M059J (cell line): ENCODE measurements around the gene GNG8. TPM values are rescaled to one million over a fixed set of nuclear protein-coding genes. Genes with fewer than 3 reads are reported as not detected.

Experiments
- DNase-seq: peaks from one replicate; pipeline ENCODE4 v3.0.0-alpha.2; 2012; ENCODE audit warnings: low read depth
- total RNA-seq: library from RNA; depleted of rRNA; stranded (reverse); fragments of >200 nt; shearing (Covaris generic); gene quantifications from 2 replicates; pipeline ENCODE4 v1.2.3, GENCODE V29; 2014; rRNA removed

The GNG8 gene
- not detected in 2 replicates for total RNA-seq

GRCh38 chr19:46635920-46636761, at the start of gene GNG8:
TSS of gene GNG8 (minus strand) at chr19:46636202. CDS start at chr19:46634682, 1,520 bp downstream.
- no peak for DNase-seq

DNA sequence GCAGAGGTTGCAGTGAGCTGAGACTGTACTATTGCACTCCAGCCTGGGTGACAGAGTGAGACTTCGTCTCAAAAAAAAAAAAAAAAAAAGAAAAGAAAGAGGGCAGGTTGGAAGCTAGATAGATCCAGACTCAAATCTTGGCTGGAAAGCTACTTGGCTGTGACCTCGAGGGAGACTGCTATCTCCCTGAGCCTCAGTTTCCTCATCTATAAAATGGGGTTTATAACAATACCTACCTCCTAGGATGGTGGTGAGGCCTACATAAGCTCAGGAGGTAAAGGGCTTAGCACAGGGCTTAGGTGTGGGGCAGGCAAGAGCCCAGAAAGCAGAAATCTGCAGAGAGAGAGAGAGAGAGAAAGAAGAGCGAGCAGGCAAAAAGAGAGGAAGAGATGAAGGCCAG, 49.2 kb upstream of the GNG8 start:
- DNase-seq, result no peak

DNA sequence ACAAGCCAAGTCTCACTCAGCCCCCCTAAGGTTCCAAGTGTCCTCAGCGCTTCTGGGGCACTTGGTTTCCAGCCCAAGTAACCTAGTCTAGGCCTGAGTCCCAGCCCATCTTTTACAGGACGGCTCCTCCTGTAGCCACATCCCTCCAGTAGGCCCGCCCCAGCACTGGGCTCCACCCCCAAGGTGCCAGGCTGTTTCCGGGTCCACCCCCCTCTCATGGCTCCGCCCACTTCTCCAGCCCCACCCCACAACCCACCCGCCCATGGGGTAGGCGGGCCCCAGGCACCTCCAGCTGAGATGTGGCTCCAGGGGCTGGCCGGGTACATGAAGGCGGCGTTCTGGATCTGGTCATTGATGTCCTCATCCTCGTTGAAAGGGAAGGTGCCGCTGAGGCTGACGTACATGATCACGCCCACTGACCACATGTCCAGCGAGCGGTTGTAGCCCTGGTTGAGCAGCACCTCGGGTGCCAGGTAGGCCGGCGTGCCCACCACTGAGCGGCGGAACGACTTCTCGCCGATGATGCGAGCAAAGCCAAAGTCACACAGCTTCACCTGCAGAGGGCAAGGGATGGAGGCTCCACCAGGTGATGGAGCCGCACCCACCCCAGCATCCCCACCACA, 42.2 kb upstream of the GNG8 start:
- DNase-seq, result no peak

GRCh38 chr19:46674416-46675178, 38.6 kb upstream of the GNG8 start:
- no peak for DNase-seq

- DNase-seq, result peak; percentile 42
These were observed 34.8 kb upstream of the GNG8 start for GRCh38 chr19:46670813-46671212.

GRCh38 chr19:46668662-46669061, 32.7 kb upstream of the GNG8 start:
- no peak for DNase-seq

GRCh38 chr19:46665072-46665471, 29.1 kb upstream of the GNG8 start:
- no peak for DNase-seq

DNA sequence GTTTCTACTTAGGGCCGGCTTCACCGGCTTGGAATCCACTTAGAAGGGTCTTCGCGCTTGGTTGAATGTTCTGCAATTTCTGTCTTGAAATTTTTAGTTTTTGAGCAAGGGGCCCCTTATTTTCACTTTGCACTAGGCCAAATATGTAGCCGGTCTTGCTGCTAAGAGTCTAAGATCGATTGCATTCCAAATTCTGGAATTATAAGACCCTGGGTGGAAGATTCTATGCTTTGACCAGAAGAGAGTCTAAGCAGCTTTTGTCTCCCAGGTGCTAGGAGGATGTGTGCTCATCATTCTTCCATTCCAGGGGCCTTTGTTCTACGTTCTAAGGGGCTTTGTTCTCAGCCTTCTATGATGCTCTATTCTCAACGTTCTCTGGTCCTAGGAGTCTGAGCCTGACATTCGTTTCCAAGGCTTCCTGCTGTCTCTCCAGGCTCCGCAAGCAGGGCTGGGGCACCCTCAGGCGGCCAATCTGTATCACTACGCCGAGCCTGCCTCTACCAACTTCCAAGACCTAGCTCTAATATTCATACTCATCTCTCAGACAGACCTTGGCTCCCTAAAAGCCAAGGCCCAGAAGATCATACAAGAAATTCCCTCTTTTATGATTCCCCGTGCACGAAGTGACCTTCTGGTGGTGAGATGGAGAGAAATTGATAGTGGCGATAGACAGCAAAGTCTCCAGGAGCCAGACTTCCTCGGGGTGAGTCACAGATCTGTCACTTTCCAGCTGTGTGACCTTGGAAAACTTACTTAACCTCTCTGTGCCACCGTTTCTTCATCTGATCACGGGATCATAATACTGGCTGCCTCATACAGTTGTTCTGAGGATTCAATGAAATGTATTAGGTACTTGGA, 26.0 kb upstream of the GNG8 start:
- DNase-seq, result peak; percentile 88

DNA sequence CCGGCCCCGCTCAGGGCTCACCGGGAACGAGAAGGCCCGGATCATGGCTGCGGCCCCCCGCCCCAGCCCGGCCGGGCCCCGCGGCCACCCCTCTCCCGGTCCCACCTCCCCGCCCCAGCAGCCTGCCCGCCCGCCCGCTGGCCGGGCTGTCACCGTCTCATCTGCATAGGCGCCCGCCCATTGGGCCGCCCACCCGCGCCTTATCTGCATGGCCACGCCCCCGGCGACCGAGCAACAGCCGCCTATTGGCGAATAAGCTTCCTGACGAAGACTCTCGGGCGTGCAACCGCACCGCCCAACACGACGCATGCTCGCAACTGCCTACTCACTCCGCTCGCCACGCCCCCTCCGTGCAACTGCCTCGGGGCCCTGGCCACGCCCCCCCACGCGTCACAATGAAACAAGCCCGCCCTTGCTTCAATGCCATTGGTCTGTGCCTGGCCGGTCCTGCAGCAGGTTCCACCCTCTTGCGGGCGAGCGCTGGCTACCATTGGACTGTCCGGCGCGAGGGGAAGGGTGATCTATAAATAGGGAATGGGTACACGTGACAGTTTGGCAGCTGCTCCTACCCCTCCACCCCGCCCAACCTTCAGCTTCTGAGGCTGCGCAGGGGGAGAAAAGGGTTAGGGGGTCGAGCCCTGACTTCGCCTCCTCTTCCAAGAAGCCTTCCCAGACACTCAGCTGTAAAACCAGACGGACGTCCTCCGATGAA, 25.2 kb upstream of the GNG8 start, which contains the start of gene DACT3:
Gene DACT3 (minus strand): TSS at position 163 of the 712 bp plus-strand sequence. CDS start 118 bp downstream, at position 45.
- DNase-seq, result peak; percentile 99

- no peak for DNase-seq
These were observed 24.6 kb upstream of the GNG8 start for GRCh38 chr19:46660551-46661019.

GRCh38 chr19:46660008-46660517, 24.1 kb upstream of the GNG8 start:
- no peak for DNase-seq

GRCh38 chr19:46659151-46660007, 23.4 kb upstream of the GNG8 start:
- peak; percentile 24 for DNase-seq

DNA sequence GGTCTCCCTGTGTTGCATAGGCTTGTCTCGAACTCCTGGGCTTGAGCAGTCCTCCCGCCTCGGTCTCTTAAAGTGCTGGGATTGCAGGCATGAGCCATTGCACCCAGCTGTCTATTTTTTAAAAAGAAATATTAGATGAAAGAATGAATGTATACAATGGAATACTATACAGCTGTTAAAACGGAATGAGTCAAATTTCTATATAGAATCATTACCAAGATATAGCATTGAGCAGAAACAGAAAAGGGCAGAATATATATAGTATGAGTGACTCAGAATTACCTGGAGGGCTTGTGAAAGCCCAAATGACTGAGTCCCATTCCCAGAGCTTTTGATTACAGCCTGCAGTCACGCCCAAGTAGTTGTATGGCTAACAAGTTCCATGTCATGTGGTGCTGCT, 20.5 kb upstream of the GNG8 start:
- DNase-seq, result no peak

DNA sequence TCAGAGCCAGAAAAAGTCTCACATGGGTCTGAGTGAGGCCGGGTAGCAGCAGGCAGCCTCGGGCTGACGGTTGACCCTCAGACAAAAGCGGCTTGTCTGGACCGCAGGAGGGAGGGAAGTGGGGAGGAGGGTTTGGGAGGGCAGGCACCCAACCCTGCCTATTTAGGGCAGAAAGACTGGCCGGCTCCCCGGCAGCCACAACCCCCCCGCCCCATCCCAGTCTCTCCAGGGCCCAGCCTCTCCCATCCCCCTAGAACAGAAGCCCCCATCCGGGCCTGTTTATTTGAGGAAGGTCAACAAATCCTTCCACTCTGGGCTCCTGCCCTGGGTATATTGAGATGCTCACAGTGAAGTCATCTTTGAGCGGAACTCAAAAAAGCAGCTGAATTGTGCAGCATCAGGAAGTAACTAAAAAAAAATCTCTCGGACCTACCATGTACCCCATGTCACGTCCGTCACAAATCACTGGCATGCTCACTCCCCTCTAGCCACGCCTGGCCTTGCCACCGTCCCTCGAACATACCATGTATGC, 18.7 kb upstream of the GNG8 start:
- no peak for DNase-seq

DNA sequence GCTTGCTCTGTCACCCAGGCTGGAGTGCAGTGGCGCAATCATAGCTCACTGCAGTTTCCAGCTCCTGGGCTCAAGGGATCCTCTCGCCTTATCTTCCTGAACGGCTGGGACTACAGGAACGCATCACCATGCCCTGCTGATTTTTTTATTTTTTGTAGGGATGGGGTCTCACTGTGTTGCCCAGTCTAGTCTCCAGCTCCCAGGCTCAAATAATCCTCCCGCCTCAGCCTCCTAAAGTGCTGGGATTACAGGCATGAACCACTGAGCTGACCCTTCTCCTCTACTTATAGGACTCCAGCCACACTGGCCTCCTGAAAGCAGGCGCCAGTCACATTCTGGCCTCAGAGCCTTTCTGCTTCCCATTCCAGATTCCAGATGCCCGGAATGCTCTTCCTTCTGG, 14.4 kb upstream of the GNG8 start:
- DNase-seq, result no peak

GRCh38 chr19:46648961-46649960, 13.3 kb upstream of the GNG8 start:
- no peak for DNase-seq

DNA sequence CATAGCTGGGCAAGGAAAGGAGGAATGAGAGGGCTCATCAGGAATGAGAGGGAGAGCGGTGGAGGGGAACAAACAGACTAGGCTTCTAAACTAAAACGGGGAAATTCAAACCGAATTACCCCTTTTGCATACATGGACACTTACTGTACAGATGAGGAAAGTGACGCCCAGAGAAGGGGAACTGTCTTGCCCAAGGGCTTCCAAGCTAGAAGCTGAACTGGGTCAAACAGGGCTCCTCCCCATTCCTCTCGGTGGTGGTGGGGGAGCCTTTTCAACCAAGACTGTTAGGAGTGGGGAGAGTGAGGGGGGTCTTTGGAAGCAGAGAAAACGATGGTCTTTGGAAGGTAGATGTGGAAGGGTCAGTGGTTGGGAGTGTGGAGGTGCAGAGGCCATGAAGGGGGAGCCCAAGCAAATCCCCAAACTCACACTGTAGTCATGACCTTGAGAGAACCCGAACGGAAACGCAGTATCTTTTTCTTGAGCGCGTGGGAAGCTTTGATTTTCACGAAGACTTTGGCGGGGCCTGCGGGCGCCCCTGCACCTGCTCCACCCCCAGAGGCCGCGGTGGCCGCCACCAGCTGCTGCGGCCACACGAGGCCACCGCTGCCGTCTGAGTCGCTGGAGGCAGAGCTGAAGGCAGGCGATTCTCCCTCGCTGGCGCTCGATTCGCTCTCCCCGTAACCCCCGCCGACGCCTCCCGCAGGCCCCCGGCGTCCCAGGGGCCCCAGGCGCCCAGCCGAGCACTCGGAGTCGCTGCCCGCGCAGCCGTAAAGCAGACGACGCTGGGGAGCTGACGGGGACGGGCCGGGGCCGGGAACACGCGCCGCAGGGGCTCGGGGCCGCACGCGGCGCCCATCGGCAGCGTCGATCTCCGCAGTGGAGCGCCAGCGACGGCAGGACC, 12.3 kb upstream of the GNG8 start:
- DNase-seq, result no peak
